ENCODE data around the gene LTO1.

- no peak for TF ChIP-seq POLR2A (IDR thresholded peaks at IDR 0.05; ENCODE audit: low read length)
- TF ChIP-seq GATA1 (IDR thresholded peaks at IDR 0.05; ENCODE audit: low read depth, low read length) = no peak
Observed at GRCh38 chr11:69684651-69685050, 9.5 kb upstream of the LTO1 start.

All from erythroblast (primary cell).